HG03342 (cell line): ENCODE data around the gene CCDC141.

ENCODE experiments used
- ATAC-seq: cut with Tn5 transposase; IDR thresholded peaks from one replicate; pipeline ENCODE4 v1.9.1; 2021; ENCODE audit warnings: mild to moderate bottlenecking, moderate library complexity; ENCODE audit not compliant: unreplicated experiment

The CCDC141 gene

GRCh38 chr2:178874529-178875240 lies 175.3 kb downstream of the CCDC141 start:
- ATAC-seq, result no peak

GRCh38 chr2:178873912-178874311 lies 176.0 kb downstream of the CCDC141 start:
- ATAC-seq, result no peak

- no peak for ATAC-seq
Measured at GRCh38 chr2:178871536-178871935, 178.4 kb downstream of the CCDC141 start.

- ATAC-seq, result no peak
Measured at GRCh38 chr2:178870703-178871102, 179.2 kb downstream of the CCDC141 start.

- no peak for ATAC-seq
Measured at GRCh38 chr2:178865999-178866398, 183.9 kb downstream of the CCDC141 start.

GRCh38 chr2:178865146-178865936 lies 184.6 kb downstream of the CCDC141 start:
- no peak for ATAC-seq

- no peak for ATAC-seq
Measured at GRCh38 chr2:178863856-178864620, 185.9 kb downstream of the CCDC141 start.

GRCh38 chr2:178863130-178863855 lies 186.6 kb downstream of the CCDC141 start:
- no peak for ATAC-seq

- no peak for ATAC-seq
Measured at GRCh38 chr2:178860551-178860950, 189.4 kb downstream of the CCDC141 start.

- ATAC-seq, result no peak
Measured at GRCh38 chr2:178859730-178860129, 190.2 kb downstream of the CCDC141 start.

- no peak for ATAC-seq
Measured at GRCh38 chr2:178858896-178859625, 190.9 kb downstream of the CCDC141 start.

GRCh38 chr2:178855151-178855550 lies 194.8 kb downstream of the CCDC141 start:
- no peak for ATAC-seq

- ATAC-seq, result no peak
Measured at GRCh38 chr2:178848335-178848734, 201.6 kb downstream of the CCDC141 start.

GRCh38 chr2:178846458-178846802 lies 203.5 kb downstream of the CCDC141 start:
- ATAC-seq, result no peak

GRCh38 chr2:178845566-178846457 lies 204.1 kb downstream of the CCDC141 start:
- no peak for ATAC-seq

GRCh38 chr2:178844701-178845100 lies 205.2 kb downstream of the CCDC141 start:
- no peak for ATAC-seq

- ATAC-seq, result no peak
Measured at GRCh38 chr2:178844269-178844668, 205.7 kb downstream of the CCDC141 start.

- no peak for ATAC-seq
Measured at GRCh38 chr2:178843697-178844096, 206.2 kb downstream of the CCDC141 start.

GRCh38 chr2:178836807-178837206 lies 213.1 kb downstream of the CCDC141 start:
- ATAC-seq, result no peak
